ENCODE measurements around the gene OR2V2.

Gene OR2V2

DNA sequence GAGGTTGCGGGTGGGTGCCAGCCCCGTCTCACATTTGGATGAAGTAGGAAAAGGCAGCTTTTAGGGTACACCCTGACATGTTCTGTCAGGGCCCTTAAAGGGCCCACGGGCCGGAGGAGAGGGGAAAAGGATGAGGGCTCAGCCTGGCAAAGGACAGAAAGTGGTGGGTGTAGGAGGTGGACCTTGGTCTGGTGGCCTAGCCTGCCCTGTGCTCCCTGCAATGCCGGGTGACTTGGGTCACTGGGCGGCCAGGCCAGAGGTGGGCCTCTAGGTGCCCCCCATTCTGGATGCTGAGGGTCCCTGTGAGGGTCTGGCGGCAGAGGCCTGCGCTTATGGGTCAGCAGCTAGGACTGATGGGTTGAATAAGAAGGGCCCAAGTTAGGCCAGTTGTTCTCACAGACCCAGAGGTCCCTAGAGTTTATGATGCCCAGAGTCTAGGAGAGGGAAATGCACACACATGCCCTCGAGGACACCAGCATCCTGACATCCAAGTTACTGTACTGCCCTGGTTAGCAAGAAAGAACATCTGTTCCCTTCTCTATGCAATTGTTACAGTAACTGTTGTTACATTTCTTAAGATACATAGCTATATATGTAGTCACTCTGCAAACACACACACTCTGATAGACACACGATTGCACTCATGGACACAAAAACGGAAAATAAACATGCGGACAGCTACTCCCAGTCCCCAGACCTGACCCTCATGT lies 45.1 kb downstream of the OR2V2 start:
- TF ChIP-seq, protein P1, sequence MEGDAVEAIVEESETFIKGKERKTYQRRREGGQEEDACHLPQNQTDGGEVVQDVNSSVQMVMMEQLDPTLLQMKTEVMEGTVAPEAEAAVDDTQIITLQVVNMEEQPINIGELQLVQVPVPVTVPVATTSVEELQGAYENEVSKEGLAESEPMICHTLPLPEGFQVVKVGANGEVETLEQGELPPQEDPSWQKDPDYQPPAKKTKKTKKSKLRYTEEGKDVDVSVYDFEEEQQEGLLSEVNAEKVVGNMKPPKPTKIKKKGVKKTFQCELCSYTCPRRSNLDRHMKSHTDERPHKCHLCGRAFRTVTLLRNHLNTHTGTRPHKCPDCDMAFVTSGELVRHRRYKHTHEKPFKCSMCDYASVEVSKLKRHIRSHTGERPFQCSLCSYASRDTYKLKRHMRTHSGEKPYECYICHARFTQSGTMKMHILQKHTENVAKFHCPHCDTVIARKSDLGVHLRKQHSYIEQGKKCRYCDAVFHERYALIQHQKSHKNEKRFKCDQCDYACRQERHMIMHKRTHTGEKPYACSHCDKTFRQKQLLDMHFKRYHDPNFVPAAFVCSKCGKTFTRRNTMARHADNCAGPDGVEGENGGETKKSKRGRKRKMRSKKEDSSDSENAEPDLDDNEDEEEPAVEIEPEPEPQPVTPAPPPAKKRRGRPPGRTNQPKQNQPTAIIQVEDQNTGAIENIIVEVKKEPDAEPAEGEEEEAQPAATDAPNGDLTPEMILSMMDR (IDR thresholded peaks at IDR 0.05; ENCODE audit: insufficient read depth, missing control alignments) = no peak
- DNase-seq (ENCODE audit: insufficient read length, low spot score) = no peak
- FAIRE-seq = no peak

DNA sequence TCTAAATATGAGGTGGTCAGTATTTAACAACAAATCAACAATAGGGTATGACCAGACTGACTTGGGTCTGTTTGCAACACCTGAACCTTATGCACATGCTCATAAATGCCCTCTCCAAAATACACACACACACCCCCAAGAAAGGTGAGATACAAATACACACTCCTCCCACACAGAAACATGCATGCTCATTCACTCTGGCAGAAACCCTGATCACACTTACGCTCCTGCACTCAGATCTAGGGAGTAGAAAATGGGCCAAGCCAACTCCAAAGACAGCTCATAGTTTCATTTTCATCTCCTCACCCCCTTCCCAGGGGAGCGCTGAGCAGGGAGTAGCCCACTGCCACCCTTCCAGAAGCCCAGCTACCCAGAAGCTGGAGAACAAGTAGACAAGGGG lies 46.3 kb downstream of the OR2V2 start:
- FAIRE-seq (no peak), DNase-seq (ENCODE audit: insufficient read length, low spot score) (no peak)
- TF ChIP-seq, protein P1 (IDR thresholded peaks at IDR 0.05; ENCODE audit: insufficient read depth, missing control alignments) = no peak

DNA sequence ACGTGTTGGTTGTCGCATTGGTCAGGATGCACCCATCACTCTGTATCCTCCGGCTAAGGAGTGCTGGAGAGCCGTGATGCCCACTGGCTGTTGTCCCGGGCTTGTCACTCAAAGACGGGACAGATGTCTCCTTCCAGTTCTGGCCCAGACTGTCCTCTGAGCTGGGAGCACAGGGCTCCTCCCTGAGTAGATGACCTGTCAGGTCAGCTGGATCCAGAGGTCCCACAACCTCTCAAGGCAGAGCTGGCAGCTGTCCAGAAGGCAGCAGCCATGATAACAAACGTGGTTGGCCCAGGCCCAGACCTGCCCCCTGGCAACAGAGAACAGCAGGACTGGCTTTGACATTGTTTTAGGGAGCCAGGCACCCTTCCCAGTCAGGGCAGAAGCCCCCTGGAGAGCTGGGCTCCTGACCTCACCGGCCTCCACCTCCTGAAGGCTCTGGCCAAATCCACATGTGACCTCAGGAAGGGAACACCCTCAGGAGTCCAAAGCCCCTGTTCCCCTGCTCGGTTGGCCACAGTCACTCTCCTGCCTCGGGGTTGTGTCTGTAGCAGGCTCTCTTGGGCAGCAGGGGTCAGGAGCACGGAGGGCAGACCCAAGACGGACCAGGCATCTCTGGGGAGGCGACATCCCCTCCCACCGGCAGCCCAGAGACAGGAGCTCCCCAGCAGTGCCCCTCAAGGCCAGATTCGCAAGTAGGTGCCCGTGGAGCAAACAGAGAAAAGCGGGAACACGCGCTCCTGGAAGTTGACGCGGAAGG lies 47.3 kb downstream of the OR2V2 start:
- DNase-seq (ENCODE audit: insufficient read length, low spot score) (no peak), FAIRE-seq (no peak)
- TF ChIP-seq, protein P1 (IDR thresholded peaks at IDR 0.05; ENCODE audit: insufficient read depth, missing control alignments) = no peak

DNA sequence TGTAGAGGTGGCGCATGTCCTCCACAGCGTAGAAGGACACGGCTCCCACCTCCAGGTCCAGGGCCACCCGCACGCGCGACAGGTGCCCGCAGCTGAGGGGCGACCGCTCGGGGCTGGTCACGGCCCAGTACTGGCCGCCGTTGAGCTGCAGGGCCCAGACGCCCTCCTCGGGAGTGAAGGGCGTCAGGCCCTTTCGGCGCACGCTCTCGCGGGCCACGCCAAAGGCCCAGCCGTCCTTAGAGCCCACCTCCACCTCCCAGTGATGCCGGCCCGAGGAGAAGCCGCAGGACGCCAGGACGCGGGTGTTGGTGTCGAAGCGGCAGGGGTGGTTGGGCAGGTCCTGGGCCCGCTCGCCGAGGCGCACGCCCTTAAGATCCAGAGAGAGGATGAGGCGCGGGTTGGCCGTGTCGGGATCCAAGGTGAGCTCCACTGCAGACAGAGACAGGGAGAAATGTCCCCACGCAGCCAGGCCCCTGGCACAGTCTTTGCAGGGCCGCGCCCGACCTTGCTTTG lies 47.9 kb downstream of the OR2V2 start:
- DNase-seq (ENCODE audit: insufficient read length, low spot score) = no peak

DNA sequence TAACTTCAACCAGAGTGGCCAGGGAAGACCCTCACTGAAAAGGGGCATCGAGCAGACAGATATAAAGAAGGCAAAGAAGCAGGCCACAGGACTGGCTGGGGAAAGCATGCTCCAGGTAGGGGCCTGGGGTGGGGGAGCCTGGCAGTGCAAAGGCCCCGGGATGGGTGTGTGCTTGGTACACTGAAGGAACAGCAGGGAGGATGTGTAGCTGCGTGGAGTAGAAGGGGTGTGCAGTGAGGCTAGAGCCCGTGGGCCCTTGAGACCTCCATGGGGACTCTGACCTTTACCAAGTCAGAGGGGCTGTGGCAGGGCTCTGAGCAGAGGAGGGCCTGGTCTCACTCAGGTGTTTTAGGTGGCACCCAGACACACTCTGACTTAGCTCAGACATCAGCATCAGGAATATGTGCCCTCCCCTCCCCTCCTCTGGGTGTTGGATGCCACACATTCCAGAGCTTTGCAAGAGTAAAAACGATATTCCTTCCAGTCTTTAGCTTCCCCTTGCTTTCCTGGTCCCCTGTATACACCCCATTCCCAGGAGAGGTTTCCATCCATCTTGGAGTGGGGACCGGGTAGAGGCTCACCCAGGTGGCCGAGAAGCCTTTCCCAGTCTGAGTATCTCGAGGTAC lies 50.1 kb downstream of the OR2V2 start:
- TF ChIP-seq, protein P1 (IDR thresholded peaks at IDR 0.05; ENCODE audit: insufficient read depth, missing control alignments) = no peak
- DNase-seq (ENCODE audit: insufficient read length, low spot score) (no peak), FAIRE-seq (no peak)

More for the DNA sequence above, 47.9 kb downstream of the OR2V2 start:
- TF ChIP-seq, protein P1 (IDR thresholded peaks at IDR 0.05; ENCODE audit: insufficient read depth, missing control alignments) = no peak
- FAIRE-seq = no peak

DNA sequence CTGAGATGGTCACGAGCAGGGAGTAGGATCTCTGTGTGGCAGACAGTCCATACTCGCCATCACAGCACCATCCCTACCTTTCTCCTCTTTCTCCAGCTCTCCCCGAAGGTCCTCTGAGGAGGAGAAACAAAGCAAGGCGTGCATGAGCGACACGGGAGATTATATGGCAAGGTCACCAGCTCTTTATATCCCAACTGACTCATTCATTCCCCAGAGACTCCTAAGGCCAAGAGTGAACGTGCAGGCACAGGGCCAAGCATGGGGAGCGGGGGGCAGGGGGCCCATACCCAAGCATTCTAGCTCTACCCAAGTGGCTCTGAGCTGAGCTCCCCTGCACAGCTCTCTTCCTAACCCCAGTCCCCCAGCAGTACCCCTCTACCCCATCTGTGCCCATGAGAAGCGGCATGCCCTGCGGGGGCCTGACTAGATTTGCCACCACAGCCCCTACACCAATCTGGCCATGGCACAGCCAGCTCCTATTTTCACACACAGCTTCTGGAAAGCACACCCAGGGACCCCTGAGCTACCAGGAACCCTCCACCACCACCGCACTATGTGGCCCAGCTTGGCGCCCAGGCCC lies 50.8 kb downstream of the OR2V2 start:
- TF ChIP-seq, protein P1 (IDR thresholded peaks at IDR 0.05; ENCODE audit: insufficient read depth, missing control alignments) = no peak
- DNase-seq (ENCODE audit: insufficient read length, low spot score) (no peak), FAIRE-seq (no peak)
